PC-3 (cell line): Measurements from ENCODE around the gene UBA1.

Source experiments
- CTCF ChIP-seq: fragments of 300-600 bp; sonication (generic); conservative IDR thresholded peaks from 2 replicates; pipeline ENCODE4 v1.5.1; 2017; ENCODE audit warnings: antibody characterized with exemption, low read depth, mild to moderate bottlenecking, low read length
- EZH2 ChIP-seq: fragments of 300-600 bp; sonication (generic); IDR thresholded peaks from one replicate; pipeline ENCODE4 v1.6.1; 2017; ENCODE audit warnings: antibody characterized with exemption, mild to moderate bottlenecking, low read length; ENCODE audit not compliant: unreplicated experiment

GRCh38 chrX:47232803-47233332, 39.2 kb downstream of the UBA1 start, which contains the start of gene USP11:
- TF ChIP-seq CTCF: no peak
- no peak for TF ChIP-seq EZH2
